ENCODE measurements around the gene NOTUM.

Gene NOTUM

GRCh38 chr17:81939881-81940385, 21.1 kb downstream of the NOTUM start:
- in situ Hi-C loops (cut with MboI; ENCODE audit: low pct_unique_long_range_greater_than_20kb, low sequenced_read_pairs, unreplicated experiment): no loop called here

GRCh38 chr17:81939218-81939617, 21.8 kb downstream of the NOTUM start:
- DNase-seq (ENCODE audit: low spot score): no peak
- TF ChIP-seq CTCF (IDR thresholded peaks at IDR 0.05; ENCODE audit: extremely low read depth, insufficient read depth, missing control alignments): no peak
- in situ Hi-C loops (cut with MboI; ENCODE audit: low pct_unique_long_range_greater_than_20kb, low sequenced_read_pairs, unreplicated experiment): no loop called here

More at GRCh38 chr17:81939881-81940385, 21.1 kb downstream of the NOTUM start:
- no peak for TF ChIP-seq CTCF (IDR thresholded peaks at IDR 0.05; ENCODE audit: extremely low read depth, insufficient read depth, missing control alignments)
- no peak for DNase-seq (ENCODE audit: low spot score)

- no peak for DNase-seq (ENCODE audit: low spot score)
- in situ Hi-C loops (cut with MboI; ENCODE audit: low pct_unique_long_range_greater_than_20kb, low sequenced_read_pairs, unreplicated experiment): no loop called here
- no peak for TF ChIP-seq CTCF (IDR thresholded peaks at IDR 0.05; ENCODE audit: extremely low read depth, insufficient read depth, missing control alignments)
These were observed 25.3 kb downstream of the NOTUM start for GRCh38 chr17:81935709-81936084.

- in situ Hi-C loops (cut with MboI; ENCODE audit: low pct_unique_long_range_greater_than_20kb, low sequenced_read_pairs, unreplicated experiment): no loop called here
- DNase-seq (ENCODE audit: low spot score): no peak
- no peak for TF ChIP-seq CTCF (IDR thresholded peaks at IDR 0.05; ENCODE audit: extremely low read depth, insufficient read depth, missing control alignments)
These were observed 25.9 kb downstream of the NOTUM start for GRCh38 chr17:81934850-81935708.

- DNase-seq (ENCODE audit: low spot score): no peak
- TF ChIP-seq CTCF (IDR thresholded peaks at IDR 0.05; ENCODE audit: extremely low read depth, insufficient read depth, missing control alignments): no peak
- in situ Hi-C loops (cut with MboI; ENCODE audit: low pct_unique_long_range_greater_than_20kb, low sequenced_read_pairs, unreplicated experiment): no loop called here
These were observed 26.8 kb downstream of the NOTUM start for GRCh38 chr17:81934098-81934757.

- no peak for TF ChIP-seq CTCF (IDR thresholded peaks at IDR 0.05; ENCODE audit: extremely low read depth, insufficient read depth, missing control alignments)
- in situ Hi-C loops (cut with MboI; ENCODE audit: low pct_unique_long_range_greater_than_20kb, low sequenced_read_pairs, unreplicated experiment): no loop called here
These were observed 27.7 kb downstream of the NOTUM start for GRCh38 chr17:81933178-81933699.

More at GRCh38 chr17:81933178-81933699, 27.7 kb downstream of the NOTUM start:
- DNase-seq (ENCODE audit: low spot score): no peak
